Measurements from ENCODE around the gene KATNIP.

The KATNIP gene

GRCh38 chr16:27549746-27550581, at the start of gene KATNIP, which contains the start of gene GTF3C1:
TSS of gene KATNIP (plus strand) at chr16:27550144. CDS start at chr16:27550171, 27 bp downstream.
TSS of gene GTF3C1 (minus strand) at chr16:27549913. CDS start at chr16:27549890, 23 bp downstream.
- DNase-seq, result peak; percentile 98 to 99

DNA sequence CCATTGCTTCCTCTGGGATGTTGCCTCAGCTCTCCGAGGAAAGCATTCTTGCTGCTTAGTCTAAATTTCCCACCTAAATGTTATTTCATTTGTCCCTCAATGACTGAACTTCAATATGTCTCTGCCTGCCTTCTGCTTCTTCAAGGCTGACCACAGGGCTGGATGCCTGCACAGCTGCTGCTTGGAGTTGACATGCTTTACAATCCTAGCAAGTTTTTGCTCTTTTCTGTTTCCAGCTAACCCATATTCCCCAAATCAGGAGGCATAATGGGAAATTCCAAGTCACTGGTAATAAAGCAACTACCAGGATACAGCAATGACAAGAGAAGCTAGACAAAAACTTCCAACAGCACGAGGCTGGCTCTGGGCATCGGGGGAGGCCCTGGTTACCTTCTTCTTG, 49.1 kb upstream of the KATNIP start:
- DNase-seq, result no peak

DNA sequence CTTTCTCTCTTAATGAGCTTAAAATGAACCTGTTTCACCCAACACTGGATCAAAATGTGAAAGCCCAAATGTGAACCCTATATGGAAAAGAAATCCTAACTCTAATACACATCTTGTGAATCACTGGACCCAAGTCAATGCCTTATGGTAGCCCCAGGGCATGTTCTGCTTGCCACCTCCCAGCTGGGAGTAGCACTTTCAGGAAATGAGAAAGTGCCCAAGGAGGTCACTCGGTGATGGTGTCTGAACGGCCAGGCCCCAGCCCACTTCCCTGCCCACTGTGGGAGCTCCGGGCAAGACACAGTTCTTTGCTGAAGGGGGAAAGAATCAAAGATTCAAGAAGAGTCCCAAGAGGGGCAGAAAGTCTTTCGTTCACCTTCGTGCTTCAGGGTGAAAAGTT, 46.3 kb upstream of the KATNIP start:
- no peak for DNase-seq

- DNase-seq, result no peak
Measured at GRCh38 chr16:27505297-27506236, 44.4 kb upstream of the KATNIP start.

DNA sequence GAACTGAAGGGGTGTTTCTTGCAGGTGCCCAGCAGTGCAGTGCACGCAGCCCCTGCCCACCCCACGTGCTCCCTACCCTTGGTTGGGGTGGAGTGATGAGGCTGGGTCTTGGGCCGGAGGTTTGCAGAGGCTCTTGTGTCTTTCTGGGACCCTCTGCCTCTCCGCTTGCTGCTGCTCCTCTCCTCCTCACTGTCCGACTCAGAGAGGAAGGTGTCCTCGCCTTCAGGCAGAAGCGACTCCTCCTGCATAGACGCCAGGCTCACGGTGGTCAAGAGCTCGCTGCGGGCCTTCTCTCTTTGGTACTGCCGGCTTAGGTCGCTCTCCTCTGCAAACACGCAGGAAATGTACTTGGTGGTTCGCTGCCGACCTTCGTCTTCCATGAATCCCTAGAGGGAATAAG, 43.2 kb upstream of the KATNIP start:
- DNase-seq, result no peak

GRCh38 chr16:27508476-27508875, 41.5 kb upstream of the KATNIP start:
- DNase-seq, result no peak

- no peak for DNase-seq
Measured at GRCh38 chr16:27511657-27512448, 38.1 kb upstream of the KATNIP start.

GRCh38 chr16:27514806-27515205, 35.1 kb upstream of the KATNIP start:
- DNase-seq, result no peak

- peak; percentile 29 to 30 for DNase-seq
Measured at GRCh38 chr16:27515874-27516353, 34.0 kb upstream of the KATNIP start.

DNA sequence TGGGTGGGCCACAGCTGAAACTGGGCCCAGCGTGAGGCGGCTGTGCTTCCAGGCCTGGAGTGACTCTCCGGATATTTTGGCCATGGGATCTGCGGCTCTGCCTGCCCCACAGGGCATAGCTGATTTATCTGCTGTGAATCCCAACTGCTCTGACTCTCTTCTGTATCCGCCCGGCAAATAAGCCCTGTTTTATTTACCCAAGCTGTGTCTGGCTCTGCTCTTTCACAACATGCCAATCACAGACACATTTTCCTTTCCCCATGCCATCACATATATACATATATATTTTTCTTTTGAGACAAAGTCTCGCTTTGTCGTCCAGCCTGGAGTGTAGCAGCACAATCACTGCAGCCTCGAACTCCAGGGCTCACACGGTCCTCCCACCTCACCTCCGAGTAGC, 33.6 kb upstream of the KATNIP start:
- DNase-seq, result no peak

GRCh38 chr16:27517664-27518063, 32.3 kb upstream of the KATNIP start:
- no peak for DNase-seq

DNA sequence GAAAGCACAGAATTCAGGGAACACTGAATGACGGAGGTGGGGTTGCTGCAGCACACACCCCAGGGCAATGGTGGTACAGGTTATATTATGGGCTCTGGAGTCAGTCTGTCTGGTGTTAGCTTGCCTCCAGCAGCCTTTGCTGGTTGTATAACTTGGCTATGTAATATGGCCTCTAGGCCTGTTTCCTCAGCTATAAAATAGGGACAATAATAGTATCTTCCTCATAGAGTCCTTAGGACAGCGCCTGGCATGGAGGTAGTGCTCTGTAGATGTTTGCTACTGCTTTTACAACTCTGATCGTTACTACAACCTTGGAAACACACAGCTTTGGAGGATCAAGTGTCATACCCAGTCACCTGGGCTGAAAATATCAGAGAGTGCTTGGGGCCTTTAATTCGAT, 31.7 kb upstream of the KATNIP start:
- DNase-seq, result no peak

DNA sequence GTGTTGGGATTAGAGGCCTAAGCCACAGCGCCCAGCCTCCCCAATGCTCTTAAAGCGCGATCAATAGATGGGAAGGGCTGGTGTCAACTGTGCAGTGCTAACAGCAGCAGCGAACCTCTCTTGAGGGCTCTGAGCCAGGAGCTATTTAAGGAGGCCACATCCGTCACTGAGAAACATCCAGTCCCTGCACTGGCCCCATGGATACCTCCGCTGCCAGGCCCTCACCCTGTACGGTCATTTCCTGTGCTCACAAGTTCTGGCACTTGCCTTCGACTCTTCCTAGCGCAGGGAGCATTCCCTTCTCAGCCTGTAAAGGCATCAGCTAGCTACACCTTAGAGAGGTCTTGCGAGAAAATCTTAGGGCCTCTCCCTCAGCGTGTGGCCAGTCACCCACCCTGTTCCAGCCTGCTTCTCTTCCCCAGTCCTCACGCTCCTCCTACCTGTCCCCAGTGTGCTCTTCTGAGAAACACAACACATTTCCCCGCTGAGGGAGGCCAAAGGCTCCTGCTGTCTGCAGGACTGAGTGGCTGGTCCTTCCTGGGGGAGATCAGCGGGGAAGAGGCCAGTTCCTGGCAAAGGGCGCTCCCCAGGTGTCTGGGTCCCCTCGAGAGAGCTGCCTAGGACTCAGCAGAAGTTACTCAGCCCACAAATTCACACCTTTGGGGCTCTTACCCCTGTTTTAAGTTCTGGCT, 28.8 kb upstream of the KATNIP start:
- DNase-seq, result no peak

DNA sequence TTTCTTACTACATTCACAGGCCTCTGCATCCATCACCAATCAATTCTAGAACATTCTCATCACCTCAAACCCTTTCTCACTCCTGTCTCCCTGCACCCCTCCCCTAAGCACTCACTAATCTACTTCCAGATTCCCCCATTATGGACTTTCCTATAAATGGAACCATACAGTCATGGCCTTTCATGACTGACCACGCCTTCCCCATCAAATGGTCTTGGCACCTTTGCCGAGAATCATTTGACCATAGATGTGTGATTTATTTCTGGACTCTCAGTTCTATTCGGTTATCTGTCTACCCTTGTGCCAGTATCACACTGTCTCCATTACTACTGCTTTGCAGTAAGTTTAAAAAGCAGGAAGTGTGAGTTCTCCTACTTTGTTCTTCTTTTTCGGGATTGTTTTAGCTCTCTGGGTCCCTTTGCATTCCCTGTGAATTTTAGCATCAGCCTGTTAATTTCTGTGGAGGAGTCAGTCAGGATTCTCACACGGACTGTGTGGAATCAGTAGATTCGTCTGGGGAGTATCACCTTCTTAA, 27.7 kb upstream of the KATNIP start:
- no peak for DNase-seq

- DNase-seq, result peak; percentile 63 to 79
Measured at GRCh38 chr16:27526180-27526579, 23.8 kb upstream of the KATNIP start.

GRCh38 chr16:27528294-27528693, 21.6 kb upstream of the KATNIP start:
- DNase-seq, result no peak

- no peak for DNase-seq
Measured at GRCh38 chr16:27529962-27530361, 20.0 kb upstream of the KATNIP start.

DNA sequence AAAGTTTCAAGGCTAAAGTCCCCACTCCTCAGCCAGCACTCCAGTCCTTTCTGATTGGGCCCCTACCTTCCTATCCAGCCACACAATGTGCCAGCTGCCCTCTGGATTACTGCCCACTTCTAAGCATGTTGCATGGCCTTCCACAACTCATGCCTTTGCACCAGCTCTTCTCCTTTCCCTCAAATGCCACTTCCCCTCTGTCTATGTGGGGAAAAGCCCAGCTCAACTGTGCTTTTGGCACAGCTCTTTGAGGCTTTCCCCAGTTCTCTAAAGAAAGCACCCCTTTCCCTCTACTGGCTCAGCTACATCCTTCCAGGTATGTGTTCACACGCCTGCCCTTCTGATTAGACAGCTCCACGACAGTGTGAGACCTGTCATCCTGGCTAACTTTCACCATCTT, 18.8 kb upstream of the KATNIP start:
- no peak for DNase-seq

- no peak for DNase-seq
Measured at GRCh38 chr16:27531826-27532800, 17.8 kb upstream of the KATNIP start.

- DNase-seq, result no peak
Measured at GRCh38 chr16:27534256-27534655, 15.7 kb upstream of the KATNIP start.

DNA sequence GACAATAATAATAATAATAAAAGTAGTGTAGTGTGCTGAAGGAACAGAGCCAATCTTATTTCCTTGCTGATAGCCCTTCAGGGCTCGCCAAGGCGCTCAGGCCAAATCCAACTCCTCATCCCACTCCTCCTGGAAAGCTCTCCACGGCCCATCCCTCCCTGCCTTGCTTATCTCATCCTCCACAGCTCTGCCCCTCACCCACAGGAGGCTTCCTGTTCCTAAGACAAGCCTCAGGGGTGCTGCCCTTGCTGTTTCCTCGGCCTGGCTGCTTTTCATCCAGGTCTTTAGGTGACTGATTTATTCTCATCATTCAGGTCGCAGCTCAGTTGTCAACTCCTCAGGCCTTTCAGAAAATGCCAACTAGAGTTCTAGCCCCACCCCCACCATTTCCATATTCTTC, 11.4 kb upstream of the KATNIP start:
- no peak for DNase-seq
